HG03108 (cell line): ENCODE measurements around the gene HDGFL2.

Source experiments
- ATAC-seq: cut with Tn5 transposase; IDR thresholded peaks from one replicate; pipeline ENCODE4 v1.9.1; 2021; ENCODE audit warnings: moderate library complexity; ENCODE audit not compliant: unreplicated experiment

Gene HDGFL2

GRCh38 chr19:4464815-4465581 is 7.1 kb upstream of the HDGFL2 start:
- no peak for ATAC-seq

GRCh38 chr19:4467835-4468234 is 4.3 kb upstream of the HDGFL2 start:
- no peak for ATAC-seq

- ATAC-seq = peak; percentile 86
Observed at GRCh38 chr19:4471403-4472173, 509 bp upstream of the HDGFL2 start.

GRCh38 chr19:4473011-4473762 is 1.1 kb downstream of the HDGFL2 start:
- ATAC-seq = no peak

- no peak for ATAC-seq
Observed at GRCh38 chr19:4473763-4474513, 1.8 kb downstream of the HDGFL2 start.

GRCh38 chr19:4474514-4475022 is 2.5 kb downstream of the HDGFL2 start:
- no peak for ATAC-seq

- ATAC-seq = no peak
Observed at GRCh38 chr19:4477034-4477801, 5.1 kb downstream of the HDGFL2 start.

GRCh38 chr19:4482721-4483364 is 10.7 kb downstream of the HDGFL2 start:
- no peak for ATAC-seq

- ATAC-seq = no peak
Observed at GRCh38 chr19:4483385-4483784, 11.3 kb downstream of the HDGFL2 start.

- ATAC-seq = no peak
Observed at GRCh38 chr19:4487572-4487971, 15.5 kb downstream of the HDGFL2 start.

GRCh38 chr19:4488496-4488895 is 16.4 kb downstream of the HDGFL2 start:
- ATAC-seq = no peak

- ATAC-seq = no peak
Observed at GRCh38 chr19:4491446-4491845, 19.3 kb downstream of the HDGFL2 start.

- no peak for ATAC-seq
Observed at GRCh38 chr19:4492337-4493103, 20.4 kb downstream of the HDGFL2 start.

- ATAC-seq = no peak
Observed at GRCh38 chr19:4493104-4493928, 21.2 kb downstream of the HDGFL2 start.

GRCh38 chr19:4493929-4494690 is 22.0 kb downstream of the HDGFL2 start:
- ATAC-seq = no peak

- no peak for ATAC-seq
Observed at GRCh38 chr19:4494691-4495064, 22.6 kb downstream of the HDGFL2 start.

- no peak for ATAC-seq
Observed at GRCh38 chr19:4495471-4495870, 23.4 kb downstream of the HDGFL2 start.
